HPDE6-E6E7 (cell line): ENCODE data around the gene INHBC.

ENCODE experiments used
- DNase-seq: peaks from one replicate; pipeline ENCODE4 v3.0.0; 2011; ENCODE audit warnings: missing footprints; ENCODE audit errors: extremely low spot score

Gene INHBC

DNA sequence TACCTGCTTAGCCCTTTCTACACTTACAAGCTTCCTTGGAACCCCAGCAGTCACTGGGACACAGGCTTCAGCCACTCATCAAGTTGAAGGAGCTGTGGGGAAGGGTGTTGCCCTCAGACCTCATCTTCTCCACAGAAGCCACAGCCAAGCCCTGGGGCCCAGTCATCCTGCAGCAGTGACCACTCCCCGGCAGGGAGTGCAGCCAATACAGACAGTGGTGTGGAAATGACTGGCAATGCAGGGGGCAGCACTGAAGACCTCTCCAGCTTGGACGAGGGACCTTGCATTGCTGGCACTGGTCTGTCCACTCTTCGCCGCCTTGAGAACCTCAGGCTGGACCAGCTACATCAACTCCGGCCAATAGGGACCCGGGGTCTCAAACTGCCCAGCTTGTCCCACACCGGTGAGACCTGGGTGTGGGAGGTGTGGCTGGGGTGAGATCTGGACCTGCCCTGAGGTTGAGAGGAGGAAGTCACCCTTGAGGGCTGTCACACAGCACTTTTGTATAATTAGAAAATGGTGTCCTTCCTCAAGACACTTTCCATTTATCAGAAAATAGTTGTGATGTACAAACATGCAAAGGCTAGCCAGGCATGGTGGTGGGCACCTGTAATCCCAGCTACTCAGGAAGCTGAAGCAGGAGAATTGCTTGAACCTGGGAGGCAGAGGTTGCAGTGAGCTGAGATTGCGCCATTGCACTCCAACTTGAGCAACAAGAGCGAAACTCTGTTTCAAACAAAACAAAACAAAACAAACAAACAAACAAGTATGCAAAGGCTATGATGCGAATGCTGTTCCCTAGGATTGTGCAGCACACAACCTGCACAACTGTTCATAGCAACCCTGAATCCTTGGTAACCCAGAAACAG is 34.9 kb downstream of the INHBC start:
- no peak for DNase-seq

- DNase-seq: no peak
Observed at GRCh38 chr12:57470286-57470969, 35.8 kb downstream of the INHBC start.

- DNase-seq: no peak
Observed at GRCh38 chr12:57470970-57471656, 36.5 kb downstream of the INHBC start.

GRCh38 chr12:57471661-57472060 is 37.1 kb downstream of the INHBC start:
- DNase-seq: no peak

DNA sequence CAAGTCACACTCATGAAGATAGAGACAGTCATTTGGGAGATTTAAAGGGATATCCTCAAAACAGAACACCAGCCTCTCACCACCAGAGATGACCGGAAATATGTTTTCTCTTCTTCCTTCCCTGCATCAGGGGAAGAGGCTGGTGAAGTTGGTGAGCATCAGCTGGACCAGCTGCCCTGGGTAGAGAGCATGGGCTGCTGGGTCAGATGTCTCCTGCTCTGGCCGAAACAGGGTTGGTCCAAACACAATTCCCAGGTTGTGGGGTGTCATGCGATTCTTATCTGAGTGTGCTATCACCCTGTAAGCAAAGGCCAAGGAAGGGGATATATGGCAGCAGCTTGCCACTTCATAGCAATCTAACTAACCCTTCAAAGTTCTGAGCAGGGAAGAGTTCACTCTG is 37.8 kb downstream of the INHBC start:
- no peak for DNase-seq

DNA sequence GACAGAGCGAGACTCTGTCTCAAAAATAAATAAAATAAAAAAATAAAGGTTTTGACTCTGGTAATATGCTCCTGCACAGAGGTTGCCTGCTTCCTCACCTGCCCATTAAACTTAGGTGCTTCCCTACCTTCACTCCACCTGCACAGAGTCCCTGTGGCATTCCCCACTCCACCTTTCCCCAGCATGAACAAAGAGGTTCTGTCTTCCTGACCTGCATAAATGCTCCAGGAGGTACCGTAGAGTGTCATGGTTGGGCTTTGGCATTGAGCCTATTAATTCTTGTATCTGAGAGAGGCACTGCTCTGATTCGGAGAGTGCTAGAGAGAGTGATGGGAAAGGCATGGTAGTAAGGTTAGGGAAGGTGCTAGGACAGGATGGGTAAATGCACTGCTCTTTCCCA is 38.8 kb downstream of the INHBC start:
- no peak for DNase-seq

DNA sequence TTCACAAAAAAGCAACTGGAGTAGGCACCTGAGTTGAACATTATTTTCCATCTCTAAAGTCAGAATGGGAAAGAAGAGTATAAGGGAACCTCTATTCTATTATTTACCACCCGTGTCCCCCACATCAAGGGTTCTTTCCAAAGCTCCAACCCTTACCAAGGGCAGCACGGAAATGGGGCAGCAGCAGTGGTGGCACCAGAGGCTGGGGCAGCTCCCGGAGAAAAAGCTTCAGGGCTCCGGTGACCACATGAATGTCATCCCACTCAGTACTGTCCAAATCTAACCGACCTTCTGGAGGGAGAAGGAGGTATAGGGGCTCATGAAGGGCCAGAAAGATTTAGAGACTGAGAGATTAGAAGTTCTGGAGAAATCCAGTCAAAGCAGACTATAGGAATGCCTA is 39.3 kb downstream of the INHBC start:
- no peak for DNase-seq

DNA sequence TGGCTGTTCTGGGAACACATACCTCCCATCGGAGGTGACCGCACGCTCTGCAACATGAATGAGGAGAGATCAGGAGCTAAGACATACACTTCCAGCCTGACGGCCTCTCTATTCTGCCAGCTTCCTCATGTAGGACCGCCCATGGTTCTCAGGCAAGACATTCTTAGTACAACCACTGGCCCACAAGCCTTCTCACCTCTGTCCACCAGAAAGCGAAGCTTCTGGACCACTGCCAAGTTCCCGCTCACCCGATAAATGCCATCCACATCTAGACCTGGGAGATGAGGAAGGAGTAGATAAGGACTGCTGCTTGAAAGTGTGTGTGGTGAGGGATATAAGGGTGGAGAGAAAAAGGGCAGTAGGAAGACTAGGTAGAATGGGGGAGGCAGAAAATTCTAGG is 39.8 kb downstream of the INHBC start:
- no peak for DNase-seq

GRCh38 chr12:57474862-57475261 is 40.3 kb downstream of the INHBC start:
- no peak for DNase-seq

- no peak for DNase-seq
Observed at GRCh38 chr12:57475271-57476161, 40.9 kb downstream of the INHBC start.

GRCh38 chr12:57476162-57476992 is 41.8 kb downstream of the INHBC start:
- DNase-seq: no peak

GRCh38 chr12:57476993-57477709 is 42.6 kb downstream of the INHBC start:
- no peak for DNase-seq

GRCh38 chr12:57477710-57478681 is 43.4 kb downstream of the INHBC start:
- no peak for DNase-seq

DNA sequence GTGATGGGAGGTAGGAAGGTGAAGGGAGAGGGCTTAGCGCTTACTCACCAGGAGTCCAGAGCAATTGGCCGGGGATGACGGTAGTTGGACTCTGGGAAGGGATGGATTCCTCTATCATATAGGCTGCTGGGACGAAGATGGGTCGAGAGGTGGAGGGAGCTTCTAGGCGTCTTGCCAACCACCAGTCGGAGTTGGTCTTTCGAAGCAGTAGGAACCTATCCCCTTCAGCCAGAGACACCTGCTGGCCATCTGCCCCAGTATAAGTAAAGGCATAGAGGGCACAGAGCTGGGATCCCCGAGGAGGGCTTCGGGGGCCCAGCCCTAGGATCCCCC is 44.4 kb downstream of the INHBC start:
- no peak for DNase-seq

DNA sequence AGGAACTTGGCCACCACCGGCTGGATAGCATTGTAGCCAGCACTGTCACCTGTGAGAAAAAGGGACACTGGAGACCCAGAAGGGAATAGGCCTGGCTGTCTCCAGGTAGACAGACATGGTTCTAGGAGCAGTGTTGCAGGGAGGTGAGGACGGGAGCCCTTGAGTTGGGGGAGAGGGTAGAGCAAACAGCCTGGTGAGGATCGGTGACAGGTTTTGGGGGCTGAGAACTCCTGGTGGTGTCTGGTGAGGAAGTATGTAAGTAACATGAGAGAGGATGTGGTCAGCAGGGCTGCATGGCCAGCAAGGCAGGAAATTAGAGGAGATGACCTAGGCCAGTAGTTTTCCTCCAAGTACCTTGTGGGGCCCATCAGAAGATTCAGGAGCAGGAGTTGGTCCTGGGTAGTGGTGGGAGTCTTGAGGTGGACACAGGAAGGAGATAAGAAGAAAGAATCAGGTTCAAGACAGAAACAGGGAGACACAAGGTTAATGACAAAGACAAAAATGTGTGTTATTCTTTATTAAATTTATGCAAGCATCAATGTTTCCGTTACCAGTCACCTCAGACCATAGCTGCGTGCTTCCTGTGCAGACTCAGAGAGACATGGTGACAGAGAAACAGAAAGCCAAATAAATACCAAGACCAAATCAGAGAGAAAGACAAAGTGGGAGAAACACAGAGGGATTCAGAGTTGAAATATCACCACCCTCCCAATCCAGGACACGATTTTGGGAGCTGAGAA is 45.0 kb downstream of the INHBC start, which contains the start of gene ARHGAP9:
Gene ARHGAP9 (minus strand): TSS at position 491 of the 740 bp plus-strand sequence. CDS start 460 bp downstream, at position 31.
- no peak for DNase-seq

DNA sequence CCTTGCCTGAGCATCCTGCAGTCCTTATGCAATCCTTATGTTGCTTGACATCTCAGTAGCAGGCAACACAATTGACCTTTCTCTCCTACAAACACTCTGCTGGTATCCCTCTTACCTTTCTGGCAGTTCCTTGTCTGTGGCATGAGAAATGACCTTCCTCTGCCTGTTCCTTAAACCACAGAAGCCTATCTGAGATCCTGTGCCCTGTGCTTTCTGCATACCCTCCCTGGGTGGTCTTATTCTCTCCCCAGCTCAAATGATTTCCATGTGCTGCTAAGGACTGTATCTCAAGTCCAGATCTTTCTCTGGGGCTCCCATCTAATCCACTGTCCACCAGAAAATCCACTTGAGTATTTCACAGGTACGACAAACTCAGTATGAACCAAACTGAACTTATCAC is 47.1 kb downstream of the INHBC start:
- DNase-seq: no peak

DNA sequence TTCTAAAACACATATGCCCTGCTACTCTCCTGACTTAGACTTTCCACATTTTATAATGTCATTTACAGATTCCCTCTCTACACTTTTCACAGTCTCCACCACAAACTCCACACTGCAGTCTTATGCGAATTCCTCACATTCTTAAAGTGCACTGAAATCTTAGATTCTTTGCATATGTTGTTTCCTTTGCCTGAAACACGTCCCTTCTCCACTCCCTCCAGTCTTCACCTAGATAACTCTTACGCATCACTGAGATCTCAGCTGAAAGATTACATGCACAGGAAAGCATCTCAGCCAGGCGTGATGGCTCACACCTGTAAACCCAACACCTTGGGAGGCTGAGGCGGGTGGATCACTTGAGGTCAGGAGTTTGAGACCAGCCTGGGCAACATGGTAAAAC is 48.9 kb downstream of the INHBC start:
- no peak for DNase-seq

- DNase-seq: no peak
Observed at GRCh38 chr12:57485695-57486094, 51.1 kb downstream of the INHBC start.
